Neural progenitor cell (in vitro differentiated cells): ENCODE data around the gene IGF2.

Experiments used
- EZH2 ChIP-seq: fragments of 200-600 bp; sonication (generic); IDR thresholded peaks from 2 replicates; pipeline ENCODE4 v1.6.1; 2017; ENCODE audit warnings: antibody characterized with exemption, mild to moderate bottlenecking, moderate library complexity
- TF ChIP-seq, protein P1 (sequence below): fragments of 200-600 bp; sonication (generic); IDR thresholded peaks from 2 replicates; pipeline ENCODE4 v1.5.1; 2017; ENCODE audit warnings: antibody characterized with exemption, mild to moderate bottlenecking

DNA sequence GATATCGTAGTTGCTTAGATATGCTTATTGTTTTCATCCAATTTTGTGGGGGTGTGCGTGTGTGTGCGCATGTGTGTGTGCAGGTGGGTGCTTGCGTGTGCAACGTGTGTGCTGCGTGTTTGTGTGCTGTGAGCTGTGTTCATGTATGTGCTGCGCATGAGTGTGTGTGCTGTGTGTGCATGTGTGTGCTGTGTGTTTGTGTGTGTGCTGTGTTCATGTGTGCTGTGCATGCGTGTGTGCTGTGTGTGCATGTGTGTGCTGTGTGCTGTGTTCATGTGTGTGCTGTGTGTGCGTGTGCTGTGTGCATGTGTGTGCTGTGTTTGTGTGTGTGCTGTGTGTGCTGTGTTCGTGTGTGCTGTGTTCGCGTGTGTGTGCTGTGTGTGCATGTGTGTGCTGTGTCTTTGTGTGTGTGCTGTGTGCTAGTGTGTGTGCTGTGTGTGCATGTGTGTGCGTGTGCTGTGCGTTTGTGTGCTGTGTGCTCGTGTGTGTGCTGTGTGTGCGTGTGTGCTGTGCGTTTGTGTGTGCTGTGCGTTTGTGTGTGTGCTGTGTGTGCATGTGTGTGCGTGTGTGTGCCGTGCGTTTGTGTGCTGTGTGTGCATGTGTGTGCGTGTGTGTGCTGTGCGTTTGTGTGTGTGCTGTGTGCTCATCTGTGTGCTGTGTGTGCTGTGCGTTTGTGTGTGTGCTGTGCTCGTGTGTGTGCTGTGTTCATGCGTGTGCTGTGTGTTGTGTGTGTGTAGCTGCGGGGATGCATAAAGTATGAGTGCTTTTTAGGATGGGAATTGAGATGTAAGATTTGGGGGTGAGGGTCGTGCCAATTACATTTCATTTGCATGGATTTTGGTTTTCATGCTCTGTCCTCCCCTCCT, 7.6 kb downstream of the IGF2 start:
- TF ChIP-seq, protein P1, sequence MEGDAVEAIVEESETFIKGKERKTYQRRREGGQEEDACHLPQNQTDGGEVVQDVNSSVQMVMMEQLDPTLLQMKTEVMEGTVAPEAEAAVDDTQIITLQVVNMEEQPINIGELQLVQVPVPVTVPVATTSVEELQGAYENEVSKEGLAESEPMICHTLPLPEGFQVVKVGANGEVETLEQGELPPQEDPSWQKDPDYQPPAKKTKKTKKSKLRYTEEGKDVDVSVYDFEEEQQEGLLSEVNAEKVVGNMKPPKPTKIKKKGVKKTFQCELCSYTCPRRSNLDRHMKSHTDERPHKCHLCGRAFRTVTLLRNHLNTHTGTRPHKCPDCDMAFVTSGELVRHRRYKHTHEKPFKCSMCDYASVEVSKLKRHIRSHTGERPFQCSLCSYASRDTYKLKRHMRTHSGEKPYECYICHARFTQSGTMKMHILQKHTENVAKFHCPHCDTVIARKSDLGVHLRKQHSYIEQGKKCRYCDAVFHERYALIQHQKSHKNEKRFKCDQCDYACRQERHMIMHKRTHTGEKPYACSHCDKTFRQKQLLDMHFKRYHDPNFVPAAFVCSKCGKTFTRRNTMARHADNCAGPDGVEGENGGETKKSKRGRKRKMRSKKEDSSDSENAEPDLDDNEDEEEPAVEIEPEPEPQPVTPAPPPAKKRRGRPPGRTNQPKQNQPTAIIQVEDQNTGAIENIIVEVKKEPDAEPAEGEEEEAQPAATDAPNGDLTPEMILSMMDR: no peak
- TF ChIP-seq EZH2: no peak
